Activated CD8-positive, alpha-beta memory T cell treated with anti-CD3 and anti-CD28 coated beads for 24 hours (primary cell): ENCODE data around the gene TP53INP2.
"Not testable (repeated sequence)": the region's sequence is repeated elsewhere in the genome, so short reads cannot be mapped to it uniquely, and the experiment has no call there.

Experiments
- DNase-seq: peaks from one replicate; pipeline ENCODE4 v3.0.0-alpha.2; 2020

TP53INP2 gene

DNA sequence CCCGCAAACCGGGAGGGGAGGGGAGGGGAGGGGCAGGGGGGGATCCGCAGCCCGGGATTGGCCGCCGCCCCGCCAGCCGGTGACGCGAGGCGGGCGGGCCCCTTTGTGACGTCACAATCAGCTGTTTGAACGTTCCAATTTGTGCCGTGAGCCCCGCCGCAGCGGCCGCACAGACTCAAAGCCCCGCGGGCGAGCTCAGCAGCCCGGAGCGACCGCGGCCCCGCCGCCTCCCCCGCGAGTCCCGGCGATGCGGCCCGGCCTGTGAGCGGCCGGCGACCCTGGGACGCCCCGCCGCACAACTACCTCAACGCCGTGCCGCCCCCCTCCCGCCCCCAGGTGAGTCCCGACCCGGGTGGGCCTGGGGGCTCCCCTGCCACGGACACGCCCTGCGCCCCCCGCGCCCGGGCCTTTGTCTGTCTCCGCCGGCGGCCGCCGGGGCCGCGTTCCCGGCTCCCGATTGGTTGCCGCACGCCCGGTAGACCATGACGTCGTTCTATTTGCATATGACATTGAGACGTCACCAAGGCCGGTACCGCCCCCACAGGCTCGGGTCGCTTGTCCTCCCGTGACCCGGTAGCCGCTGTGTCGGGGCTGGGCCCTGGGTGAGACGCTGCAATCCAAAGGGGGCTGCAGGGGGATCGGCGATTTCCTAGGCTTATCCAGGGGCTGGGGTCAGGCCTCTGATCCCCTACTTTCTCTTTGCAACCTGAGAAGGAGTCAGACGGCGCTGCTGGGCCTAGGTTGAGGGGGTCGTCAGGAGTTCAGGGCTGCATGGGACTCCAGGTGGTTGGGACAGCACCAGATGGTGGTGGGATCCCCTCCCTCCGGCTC lies at the start of gene TP53INP2:
TP53INP2 (plus strand) TSS at position 168 of the 831 bp plus-strand sequence. CDS start 4,396 bp downstream, outside the sequence.
- DNase-seq: peak; percentile 89

DNA sequence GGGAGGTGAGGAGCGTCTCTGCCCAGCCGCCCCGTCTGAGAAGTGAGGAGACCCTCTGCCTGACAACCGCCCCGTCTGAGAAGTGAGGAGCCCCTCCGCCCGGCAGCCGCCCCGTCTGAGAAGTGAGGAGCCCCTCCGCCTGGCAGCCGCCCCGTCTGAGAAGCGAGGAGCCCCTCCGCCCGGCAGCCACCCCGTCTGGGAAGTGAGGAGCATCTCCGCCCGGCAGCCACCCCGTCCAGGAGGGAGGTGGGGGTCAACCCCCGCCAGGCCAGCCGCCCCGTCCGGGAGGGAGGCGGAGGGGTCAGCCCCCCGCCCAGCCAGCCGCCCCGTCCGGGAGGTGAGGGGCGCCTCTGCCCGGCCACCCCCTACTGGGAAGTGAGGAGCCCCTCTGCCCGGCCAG lies 45.5 kb upstream of the TP53INP2 start:
- DNase-seq: not testable (repeated sequence)

DNA sequence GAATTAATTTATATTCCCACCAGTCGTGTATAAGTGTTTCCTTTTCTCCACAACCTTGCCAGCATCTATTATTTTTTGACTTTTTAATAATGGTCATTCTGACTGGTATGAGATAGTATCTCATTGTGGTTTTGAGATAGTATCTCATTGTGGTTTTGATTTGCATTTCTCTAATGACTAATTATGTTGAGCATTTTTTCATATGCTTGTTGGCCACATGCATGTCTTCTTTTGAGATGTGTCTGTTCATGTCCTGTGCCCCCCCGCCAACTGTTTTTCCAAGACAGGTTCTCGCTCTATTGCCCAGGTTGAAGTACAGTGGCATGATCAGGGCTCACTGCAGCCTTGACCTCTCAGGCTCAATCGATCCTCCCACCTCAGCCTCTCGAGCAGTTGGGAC lies 42.3 kb upstream of the TP53INP2 start:
- DNase-seq: not testable (repeated sequence)

DNA sequence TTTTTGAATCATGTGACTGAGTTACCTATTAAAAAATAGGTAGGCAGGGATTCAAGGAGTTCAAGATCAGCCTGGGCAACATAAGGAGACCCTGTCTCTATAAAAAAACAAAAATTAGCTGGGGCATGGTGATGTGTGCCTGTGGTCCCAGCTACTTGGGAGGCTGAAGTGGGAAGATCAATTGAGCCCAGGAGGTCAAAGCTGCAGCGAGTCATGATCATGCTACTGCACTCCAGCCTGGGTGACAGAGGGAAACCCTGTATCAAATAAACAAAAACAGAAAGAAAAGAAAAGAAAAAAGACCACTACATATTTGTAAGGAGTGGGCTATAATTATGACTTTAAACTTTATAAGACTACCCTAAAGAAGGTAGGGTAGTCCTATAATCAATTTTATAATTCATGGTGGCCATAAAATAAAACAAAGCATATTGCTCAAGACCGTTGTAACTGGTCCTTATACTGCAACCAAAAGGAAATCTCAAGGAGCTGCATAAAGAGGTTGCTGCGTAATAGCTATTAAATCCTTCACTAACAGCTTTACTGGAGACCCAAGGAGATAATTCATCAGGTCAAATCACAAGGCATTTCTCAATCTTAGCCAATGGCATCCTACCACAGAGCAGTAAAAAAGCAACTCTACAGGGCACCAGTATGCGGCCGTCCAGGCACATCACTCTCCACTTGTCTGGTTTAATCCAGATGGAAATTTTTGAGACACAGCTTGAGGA lies 40.8 kb upstream of the TP53INP2 start:
- no peak for DNase-seq

- not testable (repeated sequence) for DNase-seq
Measured at GRCh38 chr20:34664751-34665150, 39.4 kb upstream of the TP53INP2 start.

DNA sequence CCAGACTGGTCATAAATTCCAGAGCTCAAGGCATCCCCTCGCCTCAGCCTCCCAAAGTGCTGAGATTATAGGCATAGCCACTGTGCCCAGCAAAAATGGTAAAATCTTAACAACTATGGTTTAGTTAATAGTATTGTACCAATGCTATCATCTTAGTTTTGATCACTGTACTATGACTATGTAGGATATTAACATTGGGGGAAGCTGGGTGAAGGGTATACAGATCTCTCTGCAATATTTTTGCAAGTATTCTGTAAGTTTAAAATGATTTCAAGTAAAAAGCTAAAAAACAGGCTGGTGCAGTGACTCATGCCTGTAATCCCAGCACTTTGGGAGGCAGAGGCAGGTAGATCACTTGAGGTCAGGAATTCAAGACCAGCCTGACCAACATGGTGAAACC lies 35.0 kb upstream of the TP53INP2 start:
- DNase-seq: no peak

- no peak for DNase-seq
Measured at GRCh38 chr20:34673412-34673811, 30.7 kb upstream of the TP53INP2 start.

DNA sequence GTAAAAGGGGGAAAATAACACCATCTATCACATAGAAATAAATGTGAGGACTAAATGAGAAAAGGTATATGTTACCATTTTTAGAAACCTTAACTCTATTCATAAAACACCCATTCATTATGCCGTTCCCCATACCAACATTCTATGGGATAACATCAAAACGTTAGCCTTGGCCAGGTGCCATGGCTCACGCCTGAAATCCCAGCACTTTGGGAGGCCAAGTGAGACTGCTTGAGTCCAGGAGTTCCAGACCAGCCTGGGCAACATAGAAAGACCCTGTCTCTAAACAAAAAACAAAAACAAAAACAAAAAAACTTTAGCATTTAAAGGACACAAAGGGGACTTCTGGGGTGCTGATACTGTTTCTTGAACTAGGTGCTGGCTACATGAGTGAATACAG lies 28.6 kb upstream of the TP53INP2 start:
- DNase-seq: no peak

GRCh38 chr20:34675993-34676641 lies 28.0 kb upstream of the TP53INP2 start:
- no peak for DNase-seq

DNA sequence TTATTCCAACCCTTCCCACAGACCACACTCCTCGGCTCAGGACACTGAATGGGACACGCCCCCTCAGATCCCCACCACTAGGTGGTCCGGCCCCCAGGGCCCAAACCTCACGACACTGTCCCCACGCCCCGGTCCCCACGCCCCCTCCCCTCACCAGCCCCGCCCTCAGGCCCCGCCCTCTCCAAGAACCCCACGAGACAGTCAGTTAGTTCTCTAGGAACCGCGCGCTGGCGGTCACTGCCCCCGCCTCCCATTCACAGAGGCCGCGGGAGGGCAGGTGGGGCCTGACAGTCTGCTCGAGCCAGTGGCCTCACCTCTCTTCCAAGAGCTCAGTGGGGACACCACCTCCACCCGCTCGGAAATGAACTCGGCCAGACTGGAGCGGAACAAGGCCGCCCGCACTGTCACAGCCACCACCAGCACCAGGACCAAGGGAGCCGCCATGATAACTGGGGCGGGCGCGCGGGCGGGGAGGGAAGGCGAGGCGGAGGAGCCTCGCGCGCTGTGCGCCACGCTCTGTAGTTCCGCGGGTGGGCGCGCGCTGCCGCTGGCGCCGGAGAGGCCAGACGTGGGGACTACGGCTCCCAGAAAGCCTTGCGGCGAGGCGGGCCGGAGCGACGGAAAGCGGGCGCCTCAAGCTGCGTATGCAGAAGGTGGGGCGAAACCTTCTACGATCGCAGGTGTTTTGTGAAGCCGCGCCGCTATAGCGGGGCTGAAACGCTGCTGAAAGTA lies 27.3 kb upstream of the TP53INP2 start, which contains the start of gene PIGU:
PIGU (minus strand) TSS at position 451 of the 732 bp plus-strand sequence; CDS start at position 444, 7 bp downstream.
- DNase-seq: peak; percentile 96

GRCh38 chr20:34680586-34681175 lies 23.5 kb upstream of the TP53INP2 start:
- no peak for DNase-seq

DNA sequence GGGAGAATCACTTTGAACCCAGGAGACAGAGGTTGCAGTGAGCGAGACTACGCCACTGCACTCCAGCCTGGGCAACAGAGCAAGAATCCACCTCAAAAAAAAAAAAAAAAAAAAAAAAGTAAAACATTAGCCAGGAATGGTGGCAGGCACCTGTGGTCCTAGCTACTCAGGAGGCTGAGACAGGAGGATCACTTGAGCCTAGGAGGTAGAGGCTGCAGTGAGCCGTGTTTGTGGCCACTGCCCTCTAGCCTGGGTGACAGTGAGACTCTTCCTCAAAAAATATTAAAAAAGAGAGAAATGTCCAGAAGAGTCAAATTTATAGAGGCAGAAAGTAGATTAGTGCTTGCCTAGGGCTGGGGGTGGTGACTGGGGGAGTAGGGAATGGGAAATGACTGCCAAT lies 20.5 kb upstream of the TP53INP2 start:
- DNase-seq: no peak

DNA sequence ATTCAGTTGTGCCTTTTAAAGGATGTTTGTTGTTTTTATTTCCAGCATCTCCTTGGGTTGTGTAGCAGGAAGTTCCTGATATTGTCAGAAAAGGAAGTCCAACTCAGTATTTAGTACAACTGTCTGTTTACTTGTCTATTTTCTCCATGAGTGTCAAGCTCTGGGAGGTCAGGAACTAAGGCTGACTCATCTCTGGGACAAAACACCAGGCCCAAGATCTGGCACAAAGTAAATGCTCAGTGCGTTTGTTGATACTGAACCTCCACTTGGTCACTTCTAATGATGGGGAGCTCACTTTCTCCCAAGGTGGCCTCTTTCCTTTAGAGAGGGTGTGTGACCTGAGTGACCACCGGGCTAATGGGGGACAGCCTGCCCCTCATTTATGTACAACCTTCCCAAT lies 14.7 kb upstream of the TP53INP2 start:
- no peak for DNase-seq

- no peak for DNase-seq
Measured at GRCh38 chr20:34691838-34692237, 12.3 kb upstream of the TP53INP2 start.

GRCh38 chr20:34693414-34693813 lies 10.7 kb upstream of the TP53INP2 start:
- DNase-seq: no peak

DNA sequence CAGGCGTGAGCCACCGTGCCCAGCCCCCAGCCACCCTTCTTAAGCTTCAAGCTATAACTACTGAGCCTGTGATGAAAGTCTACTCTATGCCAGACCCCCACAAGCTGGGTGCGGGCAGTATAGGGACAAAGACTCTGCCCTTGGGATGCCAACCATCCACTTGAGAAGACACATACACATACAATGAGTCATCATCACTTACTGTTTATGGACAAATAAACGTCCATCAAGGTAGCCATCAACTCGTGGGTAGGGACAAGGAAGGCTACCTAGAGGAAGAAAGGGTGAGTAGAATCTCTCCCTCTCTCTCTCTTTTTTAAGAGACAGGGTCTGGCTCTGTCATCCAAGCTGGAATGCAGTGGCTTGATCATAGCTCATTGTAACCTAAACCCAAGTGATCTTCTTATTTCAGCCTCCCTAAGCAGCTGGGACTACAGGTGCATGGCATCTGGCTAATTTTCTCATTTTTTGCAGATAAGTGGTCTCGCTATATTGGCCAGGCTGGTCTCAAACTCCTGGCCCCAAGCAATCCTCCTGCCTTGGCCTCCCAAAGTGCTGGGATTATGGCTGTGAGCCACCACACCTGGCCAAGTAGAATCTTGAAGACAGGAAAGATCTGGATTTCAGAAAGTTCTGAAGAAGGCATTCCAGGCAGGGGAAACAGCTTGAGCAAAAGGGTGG lies 2.6 kb upstream of the TP53INP2 start:
- DNase-seq: no peak

DNA sequence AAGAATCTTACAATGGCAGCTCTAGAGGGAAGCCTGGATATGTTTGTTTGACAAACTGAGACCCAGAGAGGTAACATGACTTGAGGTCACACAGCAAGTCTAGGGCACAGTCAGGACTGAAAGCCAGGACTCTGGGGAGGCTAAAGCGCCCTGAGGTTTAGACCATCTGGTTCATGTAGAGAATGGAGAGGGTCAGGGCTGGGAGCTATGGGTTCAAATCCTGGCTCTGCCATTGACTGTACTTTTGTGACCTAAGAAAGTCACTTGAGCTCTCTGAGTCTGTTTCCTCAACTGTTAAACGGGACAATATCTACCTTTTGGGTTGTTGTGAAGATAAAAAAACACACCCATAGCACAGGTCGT lies 1.1 kb upstream of the TP53INP2 start:
- no peak for DNase-seq

DNA sequence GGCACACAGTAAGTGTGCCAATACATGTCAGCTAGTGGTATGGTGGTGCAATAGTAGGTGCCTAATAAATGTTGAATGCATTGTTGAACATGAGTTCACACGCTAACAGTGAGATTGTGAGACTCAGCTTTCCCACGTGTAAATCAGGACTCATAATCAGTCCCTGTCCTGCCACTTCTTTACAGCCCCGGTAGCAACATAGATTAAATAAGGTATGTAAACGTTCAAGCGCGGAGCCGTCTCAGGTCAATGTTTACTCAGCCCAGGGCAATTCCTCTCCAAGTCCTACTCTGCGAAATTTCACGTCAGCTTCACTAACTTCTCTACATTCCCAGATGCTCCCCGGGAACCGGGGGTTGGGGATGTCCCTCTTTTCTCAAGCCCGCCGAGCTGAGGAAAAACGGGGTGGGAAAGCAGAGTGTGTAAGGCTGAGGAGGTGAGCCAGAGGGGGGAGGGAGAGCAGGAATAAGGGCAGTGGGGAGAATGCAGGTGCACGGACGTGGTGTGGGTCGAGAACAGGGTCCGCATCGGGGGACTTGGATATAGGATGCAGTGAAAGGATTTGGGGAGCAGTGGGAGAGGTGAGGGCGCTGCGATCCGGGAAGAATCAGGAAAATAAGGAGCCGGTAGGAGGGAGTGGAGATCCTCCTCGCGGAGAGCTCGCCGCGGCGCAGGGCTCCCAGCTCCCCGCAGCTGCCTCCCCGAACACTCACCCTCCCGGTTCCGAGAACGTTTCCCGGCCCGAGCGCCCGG lies 544 bp upstream of the TP53INP2 start:
- DNase-seq: peak; percentile 74

GRCh38 chr20:34705008-34705396 lies 858 bp downstream of the TP53INP2 start:
- no peak for DNase-seq

- no peak for DNase-seq
Measured at GRCh38 chr20:34705397-34706301, 1.5 kb downstream of the TP53INP2 start.
